Measurements from ENCODE around the gene FAAH.

GRCh38 chr1:46352363-46352762 lies 41.8 kb upstream of the FAAH start:
- TF ChIP-seq GATA2 (IDR thresholded peaks at IDR 0.05; ENCODE audit: low read depth, low read length) (no peak), GATA3 (IDR thresholded peaks at IDR 0.05; ENCODE audit: low read depth, low read length) (no peak)

All from SH-SY5Y (cell line).